Vagina (tissue), 2 donors: ENCODE results near the gene FASTKD1. TPM values are rescaled to one million over a fixed set of nuclear protein-coding genes. Genes with fewer than 3 reads are reported as not detected.
A peak's percentile ranks its signal among the peaks of the same experiment; 100 is the strongest.
"Not testable (repeated sequence)": the region's sequence is repeated elsewhere in the genome, so short reads cannot be mapped to it uniquely, and the experiment has no call there.

ENCODE experiments used
- DNase-seq, 2 donors: peaks; one replicate each; pipeline ENCODE4 v3.0.0-alpha.2; 2017; ENCODE audit errors: extremely low spot score in 2 of 2
- H3K27ac ChIP-seq: fragments of 200-600 bp; sonication (generic); one replicate; pipeline ENCODE4 v1.5.1; 2019
- H3K27me3 ChIP-seq: fragments of 200-600 bp; sonication (generic); one replicate; pipeline ENCODE4 v1.5.1; 2019
- H3K36me3 ChIP-seq, 2 donors: fragments of 200-600 bp; sonication (generic); one replicate each; pipeline ENCODE4 v1.5.1; 2017 to 2019
- H3K4me1 ChIP-seq: fragments of 200-600 bp; sonication (generic); one replicate; pipeline ENCODE4 v1.5.1; 2019
- H3K4me3 ChIP-seq, 2 donors: fragments of 200-600 bp; sonication (generic); 1 replicate in 1 of 2; 2 replicates in 1 of 2; pipeline ENCODE4 v1.5.1; 2016 to 2019
- H3K9me3 ChIP-seq: fragments of 200-600 bp; sonication (generic); one replicate; pipeline ENCODE4 v1.5.1; 2019
- CTCF ChIP-seq, 3 experiments: fragments of 450-650 bp in 2 of 3; fragments of 200-600 bp in 1 of 3; sonication (generic) in 1 of 3; IDR thresholded peaks; one replicate each; pipeline ENCODE4 v1.5.1; 2017 to 2019; ENCODE audit warnings: antibody characterized with exemption in 3 of 3, mild to moderate bottlenecking in 2 of 3, moderate library complexity in 2 of 3
- POLR2A ChIP-seq, 2 donors: fragments of 450-650 bp; IDR thresholded peaks; one replicate each; pipeline ENCODE4 v1.6.1; 2017; ENCODE audit warnings: antibody characterized with exemption in 2 of 2, mild to moderate bottlenecking in 2 of 2, moderate library complexity in 2 of 2
- POLR2AphosphoS5 ChIP-seq, 2 donors: sonication (generic); formaldehyde crosslinking; IDR thresholded peaks; one replicate each; pipeline ENCODE4 v1.9.0; 2017; ENCODE audit warnings: antibody characterized with exemption in 2 of 2, mild to moderate bottlenecking in 2 of 2, low read depth in 1 of 2; ENCODE audit not compliant: insufficient read depth in 1 of 2
- intact Hi-C: fragments of 100-400 bp; cut with DNase I; formaldehyde crosslinking; loops from one replicate; pipeline ENCODE4 v1.15.1; 2023
- total RNA-seq: library from RNA; depleted of rRNA; stranded (reverse); fragments of >200 nt; gene quantifications from one replicate; pipeline ENCODE4 v1.2.3, GENCODE V29; 2016

FASTKD1 gene, protein sequence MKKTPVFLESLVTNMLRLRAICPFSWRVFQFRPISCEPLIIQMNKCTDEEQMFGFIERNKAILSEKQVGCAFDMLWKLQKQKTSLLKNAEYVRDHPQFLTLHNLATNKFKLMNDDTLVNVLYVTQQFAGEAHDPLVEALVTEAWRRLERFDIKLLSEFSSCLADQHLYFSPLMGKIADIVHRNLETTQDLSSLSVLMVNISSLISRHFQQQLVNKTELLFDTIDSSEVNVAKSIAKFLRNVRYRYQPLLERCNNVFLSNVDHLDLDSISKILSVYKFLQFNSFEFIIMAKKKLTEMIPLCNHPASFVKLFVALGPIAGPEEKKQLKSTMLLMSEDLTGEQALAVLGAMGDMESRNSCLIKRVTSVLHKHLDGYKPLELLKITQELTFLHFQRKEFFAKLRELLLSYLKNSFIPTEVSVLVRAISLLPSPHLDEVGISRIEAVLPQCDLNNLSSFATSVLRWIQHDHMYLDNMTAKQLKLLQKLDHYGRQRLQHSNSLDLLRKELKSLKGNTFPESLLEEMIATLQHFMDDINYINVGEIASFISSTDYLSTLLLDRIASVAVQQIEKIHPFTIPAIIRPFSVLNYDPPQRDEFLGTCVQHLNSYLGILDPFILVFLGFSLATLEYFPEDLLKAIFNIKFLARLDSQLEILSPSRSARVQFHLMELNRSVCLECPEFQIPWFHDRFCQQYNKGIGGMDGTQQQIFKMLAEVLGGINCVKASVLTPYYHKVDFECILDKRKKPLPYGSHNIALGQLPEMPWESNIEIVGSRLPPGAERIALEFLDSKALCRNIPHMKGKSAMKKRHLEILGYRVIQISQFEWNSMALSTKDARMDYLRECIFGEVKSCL
- 17.7 TPM for total RNA-seq

DNA sequence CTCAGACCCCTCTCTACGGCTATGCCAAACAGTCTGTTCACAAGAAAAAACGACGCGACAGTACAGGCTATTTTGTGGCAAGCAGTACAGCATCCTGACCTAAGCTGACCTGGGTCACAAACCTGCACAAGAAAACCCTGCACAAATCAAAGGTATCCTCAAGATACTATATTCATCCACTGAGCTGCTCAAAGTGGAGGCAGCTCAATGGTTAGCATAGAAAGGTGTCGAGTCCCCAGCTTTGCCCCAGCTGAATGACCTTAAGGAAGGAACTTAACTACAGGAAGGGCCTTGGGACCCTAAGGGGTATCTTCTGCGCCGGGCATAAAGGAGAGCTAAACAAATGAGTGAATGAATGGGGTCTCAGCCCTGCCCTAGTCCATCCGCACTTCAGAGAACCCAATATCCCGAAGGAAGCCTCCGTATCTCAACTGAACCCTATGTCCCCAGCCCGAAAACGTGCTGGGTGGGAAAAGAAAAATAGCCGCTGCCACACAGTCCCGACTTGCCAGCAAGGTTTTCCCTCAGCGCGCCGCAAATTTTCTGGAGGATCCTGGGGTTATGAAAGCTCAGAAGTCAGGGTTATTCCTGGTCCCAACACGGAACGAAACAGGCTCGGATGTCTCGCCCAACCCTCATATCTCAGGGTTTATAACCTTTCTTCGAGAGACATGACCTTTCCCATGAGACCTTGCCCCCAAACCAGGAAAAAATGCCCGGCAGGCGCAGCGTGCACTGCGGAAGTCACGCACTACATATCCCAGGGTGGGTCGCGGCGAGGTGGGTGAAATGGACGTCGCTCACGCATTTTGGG, at the start of gene FASTKD1:
Gene FASTKD1 (minus strand): TSS at position 706 of the 814 bp plus-strand sequence. CDS start 1,836 bp downstream, outside the sequence.
- DNase-seq, result no peak
- no peaks in the 10 kb centered on the region for H3K9me3 ChIP-seq
- peak within 1 kb of the TSS; percentile 51 to 84 for H3K4me3 ChIP-seq
- H3K36me3 ChIP-seq, result no peaks in the 10 kb centered on the region
- TF ChIP-seq CTCF (IDR thresholded peaks at IDR 0.05) (peak in 1 of 3 experiments; percentile 30), POLR2AphosphoS5 (IDR thresholded peaks at IDR 0.05; ENCODE audit: insufficient read depth in 1 of 2, low read depth in 1 of 2) (peak; percentile 78 to 89), POLR2A (IDR thresholded peaks at IDR 0.05) (no peak)
- intact Hi-C loops, result loop anchor here (2.0 kb wide), 1 partner anchor 53 kb away; no protein-coding TSS in a partner anchor
- H3K27ac ChIP-seq, result peak within 1 kb of the TSS; percentile 66
- H3K27me3 ChIP-seq, result no peaks in the 10 kb centered on the region
- peaks cover 16% of the 10 kb centered on the region for H3K4me1 ChIP-seq

GRCh38 chr2:169623235-169623634, 49.6 kb upstream of the FASTKD1 start:
- Histone ChIP-seq H3K9me3 (no peaks in the 10 kb centered on the region), H3K4me3 (no peak overlapping the region), H3K27me3 (no peaks in the 10 kb centered on the region), H3K4me1 (no peaks in the 10 kb centered on the region), H3K36me3 (peaks cover 0 to 14% of the 10 kb centered on the region in 2 donors), H3K27ac (no peak overlapping the region)
- TF ChIP-seq POLR2AphosphoS5 (IDR thresholded peaks at IDR 0.05; ENCODE audit: insufficient read depth in 1 of 2, low read depth in 1 of 2) (no peak), POLR2A (IDR thresholded peaks at IDR 0.05) (no peak)
- intact Hi-C loops, result no loop called here
- DNase-seq, result no peak

DNA sequence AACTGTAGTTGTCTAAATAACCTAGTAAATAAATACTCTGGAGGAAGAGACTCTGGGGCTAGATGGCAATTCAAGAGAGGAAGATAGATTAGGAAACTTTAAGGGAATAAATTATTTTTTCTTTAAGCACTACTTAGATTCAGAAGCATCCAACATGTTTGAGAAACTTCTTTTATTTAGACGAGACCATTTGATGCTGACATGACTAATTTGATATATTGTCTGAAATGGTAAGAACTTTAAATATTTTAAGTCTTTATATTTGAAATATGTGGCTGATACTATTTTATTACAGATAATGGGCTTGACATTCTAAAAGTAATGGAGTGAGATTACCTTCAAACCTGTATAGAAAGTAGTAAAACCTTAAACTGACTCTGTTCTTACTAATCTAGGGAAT, 46.8 kb upstream of the FASTKD1 start:
- DNase-seq, result no peak
- no peaks in the 10 kb centered on the region for H3K27me3 ChIP-seq
- H3K9me3 ChIP-seq, result no peaks in the 10 kb centered on the region
- no peaks in the 10 kb centered on the region for H3K4me1 ChIP-seq
- H3K36me3 ChIP-seq, result peaks cover 0 to 32% of the 10 kb centered on the region in 2 donors
- no peak overlapping the region for H3K27ac ChIP-seq
- no peak overlapping the region for H3K4me3 ChIP-seq
- intact Hi-C loops, result no loop called here
- no peak for TF ChIP-seq CTCF (IDR thresholded peaks at IDR 0.05)
- no peak for TF ChIP-seq POLR2A (IDR thresholded peaks at IDR 0.05)
- TF ChIP-seq POLR2AphosphoS5 (IDR thresholded peaks at IDR 0.05; ENCODE audit: insufficient read depth in 1 of 2, low read depth in 1 of 2), result no peak

- intact Hi-C loops, result no loop called here
- no peak for DNase-seq
- no peak for TF ChIP-seq POLR2A (IDR thresholded peaks at IDR 0.05)
- no peak for TF ChIP-seq POLR2AphosphoS5 (IDR thresholded peaks at IDR 0.05; ENCODE audit: insufficient read depth in 1 of 2, low read depth in 1 of 2)
- no peak for TF ChIP-seq CTCF (IDR thresholded peaks at IDR 0.05)
These were observed 46.3 kb upstream of the FASTKD1 start for GRCh38 chr2:169619946-169620345.

GRCh38 chr2:169615982-169616381, 42.3 kb upstream of the FASTKD1 start:
- H3K27ac ChIP-seq, H3K4me1 ChIP-seq, DNase-seq, H3K9me3 ChIP-seq, H3K27me3 ChIP-seq, H3K4me3 ChIP-seq, intact Hi-C loops: not testable (repeated sequence)
- peaks cover 0 to 60% of the 10 kb centered on the region in 2 donors for H3K36me3 ChIP-seq

More at GRCh38 chr2:169619946-169620345, 46.3 kb upstream of the FASTKD1 start:
- no peak overlapping the region for H3K27ac ChIP-seq
- no peak overlapping the region for H3K4me3 ChIP-seq
- no peaks in the 10 kb centered on the region for H3K27me3 ChIP-seq
- no peaks in the 10 kb centered on the region for H3K4me1 ChIP-seq
- H3K9me3 ChIP-seq, result no peaks in the 10 kb centered on the region
- peaks cover 0 to 37% of the 10 kb centered on the region in 2 donors for H3K36me3 ChIP-seq
